ENCODE results near the gene TWF1.
"Not testable (repeated sequence)": the region's sequence is repeated elsewhere in the genome, so short reads cannot be mapped to it uniquely, and the experiment has no call there.

- not testable (repeated sequence) for TF ChIP-seq CTCF (IDR thresholded peaks at IDR 0.05); ESRRA (CRISPR knock-in tag; IDR thresholded peaks at IDR 0.05; ENCODE audit: borderline replicate concordance); JUN (CRISPR knock-in tag; IDR thresholded peaks at IDR 0.05); CDX4 (CRISPR knock-in tag; IDR thresholded peaks at IDR 0.05; ENCODE audit: borderline replicate concordance); HMGXB4 (CRISPR knock-in tag; IDR thresholded peaks at IDR 0.05); CREM (CRISPR knock-in tag; IDR thresholded peaks at IDR 0.05); ZBTB43 (CRISPR knock-in tag; IDR thresholded peaks at IDR 0.05); IRF2 (CRISPR knock-in tag; IDR thresholded peaks at IDR 0.05; ENCODE audit: borderline replicate concordance, low read depth); IRF1 (CRISPR knock-in tag; IDR thresholded peaks at IDR 0.05)
Observed at GRCh38 chr12:43847425-43848225, 41.5 kb upstream of the TWF1 start.

Data from WTC11 (cell line).